WTC11 (cell line): ENCODE measurements around the gene APEX2.

Experiments used
- CBFB ChIP-seq: sonication (generic); formaldehyde crosslinking; IDR thresholded peaks from 2 replicates; pipeline ENCODE4 v1.8.1; 2022; ENCODE audit warnings: mild to moderate bottlenecking, low read depth, missing genetic modification reagents
- CREM ChIP-seq: sonication (generic); formaldehyde crosslinking; IDR thresholded peaks from 2 replicates; pipeline ENCODE4 v1.8.1; 2022; ENCODE audit warnings: mild to moderate bottlenecking, missing genetic modification reagents, moderate library complexity
- ETV6 ChIP-seq: sonication (generic); formaldehyde crosslinking; IDR thresholded peaks from 2 replicates; pipeline ENCODE4 v1.8.1; 2022; ENCODE audit warnings: mild to moderate bottlenecking, missing genetic modification reagents
- JUN ChIP-seq: sonication (generic); formaldehyde crosslinking; IDR thresholded peaks from 2 replicates; pipeline ENCODE4 v1.8.0; 2023; ENCODE audit warnings: mild to moderate bottlenecking, missing genetic modification reagents
- ZNF138 ChIP-seq: sonication (generic); formaldehyde crosslinking; conservative IDR thresholded peaks from 2 replicates; pipeline ENCODE4 v1.8.1; 2022; ENCODE audit warnings: mild to moderate bottlenecking, moderate library complexity, missing genetic modification reagents
- ZNF317 ChIP-seq: sonication (generic); formaldehyde crosslinking; IDR thresholded peaks from 2 replicates; pipeline ENCODE4 v1.8.1; 2023; ENCODE audit warnings: low read depth, mild to moderate bottlenecking, moderate library complexity, missing genetic modification reagents, borderline replicate concordance
- ZNF671 ChIP-seq: fragments of 250-450 bp; sonication (Bioruptor Pico); IDR thresholded peaks from 2 replicates; pipeline ENCODE4 v1.8.0; 2021; ENCODE audit warnings: mild to moderate bottlenecking
- TF ChIP-seq, protein P1 (sequence below): sonication (generic); formaldehyde crosslinking; IDR thresholded peaks from 2 replicates; pipeline ENCODE4 v1.8.0; 2023; ENCODE audit warnings: mild to moderate bottlenecking, missing genetic modification reagents
- TF ChIP-seq, protein P2 (sequence below): fragments of 200-600 bp; IDR thresholded peaks from 2 replicates; pipeline ENCODE4 v1.8.0; 2022; ENCODE audit warnings: antibody characterized with exemption
- TF ChIP-seq, protein P3 (sequence below): sonication (generic); formaldehyde crosslinking; IDR thresholded peaks from 2 replicates; pipeline ENCODE4 v1.8.0; 2022; ENCODE audit warnings: mild to moderate bottlenecking, missing genetic modification reagents

DNA sequence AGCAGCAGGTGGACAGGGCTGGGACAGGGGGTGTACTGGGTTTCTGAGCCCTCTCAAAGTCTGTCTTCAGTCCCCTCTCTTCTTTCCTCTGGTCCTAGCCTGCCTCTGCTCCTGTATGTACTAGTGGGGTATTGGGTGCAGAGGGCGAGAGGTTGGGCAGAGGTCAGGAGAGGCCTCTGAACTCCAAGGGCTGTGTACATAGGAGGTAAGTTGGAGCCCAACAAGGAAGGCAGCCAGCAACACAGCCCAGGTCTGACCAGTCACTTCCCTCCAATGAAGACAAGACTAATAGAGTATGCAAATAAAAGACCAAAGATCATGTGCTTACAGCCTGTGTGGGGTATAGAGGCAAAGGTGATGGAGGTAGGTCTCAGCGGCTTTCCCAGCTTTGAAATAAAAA lies 6.1 kb upstream of the APEX2 start, which contains the start of gene PFKFB1:
- TF ChIP-seq ZNF671 (CRISPR knock-in tag): no peak
- TF ChIP-seq JUN (CRISPR knock-in tag): no peak
- TF ChIP-seq ZNF317 (CRISPR knock-in tag): no peak
- no peak for TF ChIP-seq CREM (CRISPR knock-in tag)
- TF ChIP-seq, protein P1, sequence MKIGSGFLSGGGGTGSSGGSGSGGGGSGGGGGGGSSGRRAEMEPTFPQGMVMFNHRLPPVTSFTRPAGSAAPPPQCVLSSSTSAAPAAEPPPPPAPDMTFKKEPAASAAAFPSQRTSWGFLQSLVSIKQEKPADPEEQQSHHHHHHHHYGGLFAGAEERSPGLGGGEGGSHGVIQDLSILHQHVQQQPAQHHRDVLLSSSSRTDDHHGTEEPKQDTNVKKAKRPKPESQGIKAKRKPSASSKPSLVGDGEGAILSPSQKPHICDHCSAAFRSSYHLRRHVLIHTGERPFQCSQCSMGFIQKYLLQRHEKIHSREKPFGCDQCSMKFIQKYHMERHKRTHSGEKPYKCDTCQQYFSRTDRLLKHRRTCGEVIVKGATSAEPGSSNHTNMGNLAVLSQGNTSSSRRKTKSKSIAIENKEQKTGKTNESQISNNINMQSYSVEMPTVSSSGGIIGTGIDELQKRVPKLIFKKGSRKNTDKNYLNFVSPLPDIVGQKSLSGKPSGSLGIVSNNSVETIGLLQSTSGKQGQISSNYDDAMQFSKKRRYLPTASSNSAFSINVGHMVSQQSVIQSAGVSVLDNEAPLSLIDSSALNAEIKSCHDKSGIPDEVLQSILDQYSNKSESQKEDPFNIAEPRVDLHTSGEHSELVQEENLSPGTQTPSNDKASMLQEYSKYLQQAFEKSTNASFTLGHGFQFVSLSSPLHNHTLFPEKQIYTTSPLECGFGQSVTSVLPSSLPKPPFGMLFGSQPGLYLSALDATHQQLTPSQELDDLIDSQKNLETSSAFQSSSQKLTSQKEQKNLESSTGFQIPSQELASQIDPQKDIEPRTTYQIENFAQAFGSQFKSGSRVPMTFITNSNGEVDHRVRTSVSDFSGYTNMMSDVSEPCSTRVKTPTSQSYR (CRISPR knock-in tag): no peak
- TF ChIP-seq, protein P2, sequence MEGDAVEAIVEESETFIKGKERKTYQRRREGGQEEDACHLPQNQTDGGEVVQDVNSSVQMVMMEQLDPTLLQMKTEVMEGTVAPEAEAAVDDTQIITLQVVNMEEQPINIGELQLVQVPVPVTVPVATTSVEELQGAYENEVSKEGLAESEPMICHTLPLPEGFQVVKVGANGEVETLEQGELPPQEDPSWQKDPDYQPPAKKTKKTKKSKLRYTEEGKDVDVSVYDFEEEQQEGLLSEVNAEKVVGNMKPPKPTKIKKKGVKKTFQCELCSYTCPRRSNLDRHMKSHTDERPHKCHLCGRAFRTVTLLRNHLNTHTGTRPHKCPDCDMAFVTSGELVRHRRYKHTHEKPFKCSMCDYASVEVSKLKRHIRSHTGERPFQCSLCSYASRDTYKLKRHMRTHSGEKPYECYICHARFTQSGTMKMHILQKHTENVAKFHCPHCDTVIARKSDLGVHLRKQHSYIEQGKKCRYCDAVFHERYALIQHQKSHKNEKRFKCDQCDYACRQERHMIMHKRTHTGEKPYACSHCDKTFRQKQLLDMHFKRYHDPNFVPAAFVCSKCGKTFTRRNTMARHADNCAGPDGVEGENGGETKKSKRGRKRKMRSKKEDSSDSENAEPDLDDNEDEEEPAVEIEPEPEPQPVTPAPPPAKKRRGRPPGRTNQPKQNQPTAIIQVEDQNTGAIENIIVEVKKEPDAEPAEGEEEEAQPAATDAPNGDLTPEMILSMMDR: no peak
- no peak for TF ChIP-seq CBFB (CRISPR knock-in tag)
- TF ChIP-seq ZNF138 (CRISPR knock-in tag): no peak
- no peak for TF ChIP-seq ETV6 (CRISPR knock-in tag)
- TF ChIP-seq, protein P3, sequence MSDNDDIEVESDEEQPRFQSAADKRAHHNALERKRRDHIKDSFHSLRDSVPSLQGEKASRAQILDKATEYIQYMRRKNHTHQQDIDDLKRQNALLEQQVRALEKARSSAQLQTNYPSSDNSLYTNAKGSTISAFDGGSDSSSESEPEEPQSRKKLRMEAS: no peak
